Caco-2 (cell line): ENCODE results near the gene LMF1. TPM values are rescaled to one million over a fixed set of nuclear protein-coding genes. Genes with fewer than 3 reads are reported as not detected.

Experiments used
- BruUV-seq: library from RNA; stranded (reverse); fragments of 400-500 nt; replicated peaks from 2 replicates; lab custom pipeline; 2021; lab: Mats Ljungman, UMichigan
- CTCF ChIA-PET: fragments of 300-600 bp; sonication (Branson Sonifier 250); formaldehyde crosslinking; loops from one replicate; lab custom pipeline; 2022; ENCODE audit warnings: antibody characterized with exemption; lab: Charles Lee
- POLR2A ChIA-PET: fragments of 300-600 bp; sonication (Branson Sonifier 250); formaldehyde crosslinking; loops from one replicate; lab custom pipeline; 2022; ENCODE audit warnings: antibody characterized with exemption; lab: Charles Lee
- DNase-seq, 2 experiments: peaks; one replicate each; pipeline versions ENCODE4 v3.0.0 to v3.0.0-alpha.2; 2020 to 2022
- H3K27me3 ChIP-seq: replicated peaks from 2 replicates; pipeline ENCODE4 v1.6.0; 2011; ENCODE audit warnings: low read length; ENCODE audit not compliant: control insufficient read depth, insufficient read depth
- H3K36me3 ChIP-seq: 2 replicates; pipeline ENCODE4 v1.5.1; 2011; ENCODE audit warnings: low read length; ENCODE audit not compliant: control insufficient read depth, insufficient read depth
- H3K4me1 ChIP-seq: fragments of 250-450 bp; sonication (Bioruptor Pico); 2 replicates; pipeline ENCODE4 v1.5.1; 2020; ENCODE audit warnings: mild to moderate bottlenecking
- H3K4me3 ChIP-seq: 2 replicates; pipeline ENCODE4 v1.5.1; 2011; ENCODE audit warnings: low read depth, mild to moderate bottlenecking, control low read depth, low read length
- H3K9me3 ChIP-seq: fragments of 250-450 bp; sonication (Bioruptor Pico); 2 replicates; pipeline ENCODE4 v1.5.1; 2020; ENCODE audit warnings: mild to moderate bottlenecking, moderate library complexity
- H3K27ac Mint-ChIP-seq: one replicate; pipeline ENCODE4 v1.8.0; 2022; ENCODE audit warnings: mixed read lengths; ENCODE audit not compliant: unreplicated experiment
- H3K27me3 Mint-ChIP-seq: one replicate; pipeline ENCODE4 v1.8.0; 2022; ENCODE audit warnings: mixed read lengths; ENCODE audit not compliant: insufficient read depth, unreplicated experiment
- H3K36me3 Mint-ChIP-seq: one replicate; pipeline ENCODE4 v1.8.0; 2022; ENCODE audit warnings: mild to moderate bottlenecking, mixed read lengths; ENCODE audit not compliant: insufficient read depth, unreplicated experiment
- H3K4me1 Mint-ChIP-seq: one replicate; pipeline ENCODE4 v1.8.0; 2022; ENCODE audit warnings: low read depth, mixed read lengths; ENCODE audit not compliant: unreplicated experiment
- H3K4me3 Mint-ChIP-seq: one replicate; pipeline ENCODE4 v1.8.0; 2022; ENCODE audit warnings: mild to moderate bottlenecking, moderate library complexity, mixed read lengths; ENCODE audit not compliant: unreplicated experiment
- H3K9me3 Mint-ChIP-seq: one replicate; pipeline ENCODE4 v1.8.0; 2022; ENCODE audit warnings: mixed read lengths; ENCODE audit not compliant: unreplicated experiment
- intact Hi-C: fragments of 100-400 bp; cut with micrococcal nuclease; formaldehyde crosslinking; loops from one replicate; pipeline ENCODE4 v1.10.0; 2022; ENCODE audit not compliant: unreplicated experiment
- total RNA-seq: library from RNA; stranded (reverse); gene quantifications from 2 replicates; pipeline ENCODE4 v1.2.3, GENCODE V29; 2022
- TF ChIP-seq, protein P1 (sequence below), 2 experiments: fragments of 200-600 bp in 1 of 2; IDR thresholded peaks; 1 replicate in 1 of 2; 2 replicates in 1 of 2; pipeline versions ENCODE4 v1.5.1 to v1.8.0; 2011 to 2022; ENCODE audit warnings: antibody characterized with exemption in 1 of 2, control low read depth in 1 of 2, inconsistent platforms in 1 of 2, low read depth in 1 of 2, low read length in 1 of 2, mild to moderate bottlenecking in 1 of 2, moderate library complexity in 1 of 2; ENCODE audit not compliant: insufficient read depth in 1 of 2, severe bottlenecking in 1 of 2, unreplicated experiment in 1 of 2

Gene LMF1
- total RNA-seq, 1 experiment from 2014 or later = 12.3 TPM

DNA sequence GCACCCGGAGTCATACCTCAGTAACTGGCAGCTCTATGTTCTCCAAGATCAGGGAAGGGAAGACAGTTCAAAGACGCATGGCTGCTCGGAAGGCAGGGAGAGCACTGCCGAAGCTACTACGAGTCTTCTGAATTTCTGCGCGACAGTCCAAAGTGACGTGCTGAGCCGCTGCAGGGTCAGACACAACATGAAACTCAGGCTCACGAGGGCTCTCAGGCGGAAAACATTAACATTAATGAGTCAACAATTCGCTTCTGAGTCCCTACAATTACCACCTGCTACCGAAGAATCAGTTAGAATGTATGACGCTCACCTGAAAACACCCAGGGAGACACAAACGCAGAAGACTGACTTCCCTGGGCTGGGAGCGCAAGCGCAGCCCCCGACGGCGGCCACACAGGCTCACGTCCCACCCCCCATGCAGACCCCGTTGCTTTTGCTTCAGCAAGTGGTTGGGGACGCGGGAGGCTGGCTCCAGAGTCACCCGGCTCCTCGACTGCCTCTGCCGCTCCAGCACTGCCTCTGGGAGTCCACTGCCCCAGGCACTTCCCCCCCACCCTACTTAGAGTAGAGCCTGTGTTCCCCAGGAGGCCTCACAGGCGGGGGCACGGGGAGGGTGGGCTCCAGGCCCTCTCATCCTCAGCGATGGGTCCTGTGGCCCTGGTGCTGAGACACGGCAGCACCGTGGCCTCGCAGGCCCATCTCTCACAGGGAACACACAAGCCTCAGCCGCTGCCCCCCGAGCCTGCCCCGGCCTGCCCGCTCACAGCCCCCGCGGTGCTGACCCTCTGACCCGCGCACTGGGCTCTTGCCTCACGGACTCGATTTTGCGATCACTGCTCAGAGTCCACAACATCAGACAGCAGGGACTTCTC lies 38.9 kb downstream of the LMF1 start:
- intact Hi-C loops = no loop called here
- TF ChIP-seq, protein P1, sequence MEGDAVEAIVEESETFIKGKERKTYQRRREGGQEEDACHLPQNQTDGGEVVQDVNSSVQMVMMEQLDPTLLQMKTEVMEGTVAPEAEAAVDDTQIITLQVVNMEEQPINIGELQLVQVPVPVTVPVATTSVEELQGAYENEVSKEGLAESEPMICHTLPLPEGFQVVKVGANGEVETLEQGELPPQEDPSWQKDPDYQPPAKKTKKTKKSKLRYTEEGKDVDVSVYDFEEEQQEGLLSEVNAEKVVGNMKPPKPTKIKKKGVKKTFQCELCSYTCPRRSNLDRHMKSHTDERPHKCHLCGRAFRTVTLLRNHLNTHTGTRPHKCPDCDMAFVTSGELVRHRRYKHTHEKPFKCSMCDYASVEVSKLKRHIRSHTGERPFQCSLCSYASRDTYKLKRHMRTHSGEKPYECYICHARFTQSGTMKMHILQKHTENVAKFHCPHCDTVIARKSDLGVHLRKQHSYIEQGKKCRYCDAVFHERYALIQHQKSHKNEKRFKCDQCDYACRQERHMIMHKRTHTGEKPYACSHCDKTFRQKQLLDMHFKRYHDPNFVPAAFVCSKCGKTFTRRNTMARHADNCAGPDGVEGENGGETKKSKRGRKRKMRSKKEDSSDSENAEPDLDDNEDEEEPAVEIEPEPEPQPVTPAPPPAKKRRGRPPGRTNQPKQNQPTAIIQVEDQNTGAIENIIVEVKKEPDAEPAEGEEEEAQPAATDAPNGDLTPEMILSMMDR (IDR thresholded peaks at IDR 0.05; ENCODE audit: insufficient read depth in 1 of 2, low read depth in 1 of 2, low read length in 1 of 2, severe bottlenecking in 1 of 2, unreplicated experiment in 1 of 2) = no peak

DNA sequence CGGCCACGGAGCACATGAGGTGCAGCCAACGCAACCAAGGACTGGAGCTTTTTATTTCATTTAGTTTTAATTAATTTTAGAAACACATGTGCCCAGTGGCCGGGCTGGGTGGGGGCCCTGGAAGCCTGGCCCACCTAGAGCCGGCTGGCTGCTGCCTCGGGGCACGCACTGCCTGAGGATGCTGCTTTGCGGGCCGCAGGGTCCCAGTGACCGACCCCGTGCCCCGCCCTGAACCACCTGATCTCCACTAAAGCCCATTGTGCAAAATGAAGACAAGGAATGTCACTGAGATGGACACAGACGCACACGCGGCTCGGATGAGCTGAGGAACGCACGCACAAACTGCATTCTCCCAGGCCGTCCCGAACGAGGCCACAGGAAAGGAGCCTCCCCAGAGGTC lies 39.6 kb downstream of the LMF1 start:
- POLR2A ChIA-PET = no interaction called here

More for the DNA sequence above, 38.9 kb downstream of the LMF1 start:
- H3K4me3 ChIP-seq = no peak overlapping the region
- CTCF ChIA-PET = no interaction called here
- no peaks in the 10 kb centered on the region for H3K27me3 Mint-ChIP-seq
- POLR2A ChIA-PET = no interaction called here
- H3K4me1 ChIP-seq = no peaks in the 10 kb centered on the region
- no peaks in the 10 kb centered on the region for H3K9me3 Mint-ChIP-seq
- no peaks in the 10 kb centered on the region for H3K36me3 Mint-ChIP-seq
- H3K27ac Mint-ChIP-seq = no peak overlapping the region
- H3K4me3 Mint-ChIP-seq = no peak overlapping the region
- H3K36me3 ChIP-seq = no peaks in the 10 kb centered on the region
- no peaks in the 10 kb centered on the region for H3K4me1 Mint-ChIP-seq
- DNase-seq = no peak
- H3K27me3 ChIP-seq = no peaks in the 10 kb centered on the region
- no TSS peak for BruUV-seq
- no peaks in the 10 kb centered on the region for H3K9me3 ChIP-seq

DNA sequence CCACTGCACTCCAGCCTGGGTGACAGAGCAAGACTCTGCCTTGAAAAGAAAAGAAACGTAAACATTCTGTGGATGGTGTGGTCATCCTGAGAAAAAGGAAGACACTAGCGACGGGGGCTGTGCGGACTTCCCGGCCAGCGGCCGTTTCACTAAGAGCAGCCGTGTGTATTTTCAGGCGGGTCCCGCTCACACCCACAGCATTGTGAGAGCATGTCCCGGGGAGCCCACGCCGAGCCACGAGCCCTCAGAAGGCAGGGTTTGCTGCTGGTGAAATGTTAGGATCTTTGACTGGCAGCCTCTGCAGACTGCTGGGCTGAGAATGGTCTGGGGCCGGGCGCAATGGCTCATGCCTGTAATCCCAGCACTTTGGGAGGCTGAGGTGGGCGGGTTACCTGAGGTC lies 40.3 kb downstream of the LMF1 start:
- Histone ChIP-seq H3K9me3 (no peaks in the 10 kb centered on the region), H3K4me1 (no peaks in the 10 kb centered on the region), H3K27me3 (no peaks in the 10 kb centered on the region), H3K4me3 (no peak overlapping the region), H3K36me3 (no peaks in the 10 kb centered on the region)
- BruUV-seq = no TSS peak
- intact Hi-C loops = no loop called here
- no peak for DNase-seq
- H3K9me3 Mint-ChIP-seq = no peaks in the 10 kb centered on the region
- ChIA-PET POLR2A (no interaction called here), CTCF (no interaction called here)
- no peaks in the 10 kb centered on the region for H3K36me3 Mint-ChIP-seq
- no peaks in the 10 kb centered on the region for H3K27me3 Mint-ChIP-seq
- no peak overlapping the region for H3K4me3 Mint-ChIP-seq
- H3K4me1 Mint-ChIP-seq = no peaks in the 10 kb centered on the region
- H3K27ac Mint-ChIP-seq = no peak overlapping the region
- TF ChIP-seq, protein P1 (IDR thresholded peaks at IDR 0.05; ENCODE audit: insufficient read depth in 1 of 2, low read depth in 1 of 2, low read length in 1 of 2, severe bottlenecking in 1 of 2, unreplicated experiment in 1 of 2) = no peak

More for the DNA sequence above, 39.6 kb downstream of the LMF1 start:
- Mint-ChIP-seq H3K4me3 (no peak overlapping the region), H3K27me3 (no peaks in the 10 kb centered on the region), H3K27ac (no peak overlapping the region), H3K9me3 (no peaks in the 10 kb centered on the region), H3K36me3 (no peaks in the 10 kb centered on the region), H3K4me1 (no peaks in the 10 kb centered on the region)
- intact Hi-C loops = no loop called here
- Histone ChIP-seq H3K9me3 (no peaks in the 10 kb centered on the region), H3K27me3 (no peaks in the 10 kb centered on the region), H3K4me3 (no peak overlapping the region), H3K36me3 (no peaks in the 10 kb centered on the region), H3K4me1 (no peaks in the 10 kb centered on the region)
- TF ChIP-seq, protein P1 (IDR thresholded peaks at IDR 0.05; ENCODE audit: insufficient read depth in 1 of 2, low read depth in 1 of 2, low read length in 1 of 2, severe bottlenecking in 1 of 2, unreplicated experiment in 1 of 2) = no peak
- CTCF ChIA-PET = no interaction called here
- DNase-seq = no peak
- BruUV-seq = no TSS peak
